Panc1 (cell line): ENCODE data around the gene ZBTB20.

ENCODE experiments used
- CTCF ChIP-seq: fragments of 450-650 bp; IDR thresholded peaks from 2 replicates; pipeline ENCODE4 v1.5.1; 2017; ENCODE audit warnings: mild to moderate bottlenecking
- POLR2AphosphoS5 ChIP-seq: IDR thresholded peaks from 2 replicates; pipeline ENCODE4 v1.6.1; 2012; ENCODE audit warnings: mild to moderate bottlenecking, low read depth, low read length, moderate library complexity
- SIN3A ChIP-seq: IDR thresholded peaks from 2 replicates; pipeline ENCODE4 v1.6.1; 2012; ENCODE audit warnings: low read depth, mild to moderate bottlenecking, low read length, moderate library complexity, borderline replicate concordance; ENCODE audit not compliant: insufficient read depth
- TCF7L2 ChIP-seq: IDR thresholded peaks from 2 replicates; pipeline ENCODE4 v1.6.1; 2011; ENCODE audit warnings: mild to moderate bottlenecking, low read depth, low read length, inconsistent platforms
- TF ChIP-seq, protein P1 (sequence below), 2 experiments: IDR thresholded peaks; 2 replicates each; pipeline ENCODE4 v1.6.1; 2011 to 2012; ENCODE audit warnings: low read depth in 2 of 2, control low read depth in 1 of 2, low read length in 1 of 2, mild to moderate bottlenecking in 1 of 2, moderate library complexity in 1 of 2; ENCODE audit not compliant: insufficient read depth in 1 of 2

DNA sequence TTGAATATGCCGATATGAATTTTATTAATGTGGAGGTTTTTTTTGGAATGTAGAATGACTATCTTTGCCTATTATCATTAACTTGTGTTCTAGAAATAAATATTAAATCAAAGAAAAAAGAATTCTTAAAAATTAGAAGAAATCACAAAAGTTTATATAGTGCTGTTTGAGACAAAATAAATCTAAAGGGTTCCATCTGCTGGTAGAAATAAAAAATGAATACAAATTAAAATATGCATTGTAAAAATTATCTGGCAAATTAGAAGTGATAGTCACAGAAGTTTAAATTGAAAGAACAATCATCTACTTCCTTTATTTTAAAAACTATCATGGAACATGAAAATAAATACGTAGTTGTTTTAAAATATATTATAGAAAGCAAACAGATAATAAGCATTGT, 22.7 kb upstream of the ZBTB20 start:
- TF ChIP-seq CTCF (no peak; the same call in 1 of the 2 replicates), POLR2AphosphoS5 (no peak), SIN3A (no peak), TCF7L2 (no peak)
- TF ChIP-seq, protein P1, sequence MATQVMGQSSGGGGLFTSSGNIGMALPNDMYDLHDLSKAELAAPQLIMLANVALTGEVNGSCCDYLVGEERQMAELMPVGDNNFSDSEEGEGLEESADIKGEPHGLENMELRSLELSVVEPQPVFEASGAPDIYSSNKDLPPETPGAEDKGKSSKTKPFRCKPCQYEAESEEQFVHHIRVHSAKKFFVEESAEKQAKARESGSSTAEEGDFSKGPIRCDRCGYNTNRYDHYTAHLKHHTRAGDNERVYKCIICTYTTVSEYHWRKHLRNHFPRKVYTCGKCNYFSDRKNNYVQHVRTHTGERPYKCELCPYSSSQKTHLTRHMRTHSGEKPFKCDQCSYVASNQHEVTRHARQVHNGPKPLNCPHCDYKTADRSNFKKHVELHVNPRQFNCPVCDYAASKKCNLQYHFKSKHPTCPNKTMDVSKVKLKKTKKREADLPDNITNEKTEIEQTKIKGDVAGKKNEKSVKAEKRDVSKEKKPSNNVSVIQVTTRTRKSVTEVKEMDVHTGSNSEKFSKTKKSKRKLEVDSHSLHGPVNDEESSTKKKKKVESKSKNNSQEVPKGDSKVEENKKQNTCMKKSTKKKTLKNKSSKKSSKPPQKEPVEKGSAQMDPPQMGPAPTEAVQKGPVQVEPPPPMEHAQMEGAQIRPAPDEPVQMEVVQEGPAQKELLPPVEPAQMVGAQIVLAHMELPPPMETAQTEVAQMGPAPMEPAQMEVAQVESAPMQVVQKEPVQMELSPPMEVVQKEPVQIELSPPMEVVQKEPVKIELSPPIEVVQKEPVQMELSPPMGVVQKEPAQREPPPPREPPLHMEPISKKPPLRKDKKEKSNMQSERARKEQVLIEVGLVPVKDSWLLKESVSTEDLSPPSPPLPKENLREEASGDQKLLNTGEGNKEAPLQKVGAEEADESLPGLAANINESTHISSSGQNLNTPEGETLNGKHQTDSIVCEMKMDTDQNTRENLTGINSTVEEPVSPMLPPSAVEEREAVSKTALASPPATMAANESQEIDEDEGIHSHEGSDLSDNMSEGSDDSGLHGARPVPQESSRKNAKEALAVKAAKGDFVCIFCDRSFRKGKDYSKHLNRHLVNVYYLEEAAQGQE (IDR thresholded peaks at IDR 0.05; ENCODE audit: insufficient read depth in 1 of 2, low read depth in 2 of 2, low read length in 1 of 2): no peak
